Measurements from ENCODE around the gene TRPV4. TPM values are rescaled to one million over a fixed set of nuclear protein-coding genes. Genes with fewer than 3 reads are reported as not detected.

The TRPV4 gene
- 0.07 to 0.18 TPM (median 0.09 TPM) in 5 replicates for total RNA-seq (2022; extraction: Qiagen RNA extraction; ENCODE audit: low read depth)

GRCh38 chr12:109833307-109834189, at the start of gene TRPV4:
Gene TRPV4, minus strand, starts transcription at chr12:109833398. Its CDS starts 18,602 bp downstream, at chr12:109814796.

GRCh38 chr12:109880043-109880931, 47.1 kb upstream of the TRPV4 start, which contains the start of gene GLTP:
Gene GLTP, minus strand, starts transcription at chr12:109880541. Its CDS starts 167 bp downstream, at chr12:109880374.

Other genes starting within 250 kb of the TRPV4 start
- 3.5 to 6.9 TPM (median 5.2 TPM) in 5 replicates for gene FAM222A, start 119.6 kb downstream of the TRPV4 start, total RNA-seq (2022; extraction: Qiagen RNA extraction; ENCODE audit: low read depth)
- 17.9 to 22.8 TPM (median 21.2 TPM) in 5 replicates for gene GLTP, start 47.1 kb upstream of the TRPV4 start, total RNA-seq (2022; extraction: Qiagen RNA extraction; ENCODE audit: low read depth)
- 16.3 to 20.3 TPM (median 17.8 TPM) in 5 replicates for gene TCHP, start 66.9 kb upstream of the TRPV4 start, total RNA-seq (2022; extraction: Qiagen RNA extraction; ENCODE audit: low read depth)
- gene GIT2, start 163.0 kb upstream of the TRPV4 start, total RNA-seq (2022; extraction: Qiagen RNA extraction; ENCODE audit: low read depth), result 16.2 to 23.3 TPM (median 20.5 TPM) in 5 replicates
- gene ANKRD13A, start 166.0 kb upstream of the TRPV4 start, total RNA-seq (2022; extraction: Qiagen RNA extraction; ENCODE audit: low read depth), result 13.4 to 21.5 TPM (median 18.5 TPM) in 5 replicates
- gene C12orf76, start 215.1 kb upstream of the TRPV4 start, total RNA-seq (2022; extraction: Qiagen RNA extraction; ENCODE audit: low read depth), result 6.0 to 7.9 TPM (median 6.3 TPM) in 5 replicates

All from A549 treated with ZK216348 at 1 μM for 4 hours (cell line).